Lower leg skin (tissue), 3 donors: ENCODE data around the gene FARP1.

Experiments used
- CTCF ChIP-seq, 3 donors: fragments of 450-650 bp; IDR thresholded peaks; one replicate each; pipeline ENCODE4 v1.5.1; 2016; ENCODE audit warnings: antibody characterized with exemption in 3 of 3, mild to moderate bottlenecking in 3 of 3, moderate library complexity in 2 of 3
- POLR2A ChIP-seq, 2 donors: fragments of 450-650 bp; IDR thresholded peaks; one replicate each; pipeline ENCODE4 v1.6.1; 2016 to 2017; ENCODE audit warnings: antibody characterized with exemption in 2 of 2, mild to moderate bottlenecking in 1 of 2, moderate library complexity in 1 of 2

- no peak for TF ChIP-seq CTCF (IDR thresholded peaks at IDR 0.05)
- TF ChIP-seq POLR2A (IDR thresholded peaks at IDR 0.05), result no peak
These were observed 293.5 kb downstream of the FARP1 start for GRCh38 chr13:98436233-98436910.
